Hepatocyte (in vitro differentiated cells): ENCODE measurements around the gene KHK. TPM values are rescaled to one million over a fixed set of nuclear protein-coding genes. Genes with fewer than 3 reads are reported as not detected.

ENCODE experiments used
- DNase-seq: peaks from one replicate; pipeline ENCODE4 v3.0.0-alpha.2; 2016; ENCODE audit warnings: low spot score
- H2AFZ ChIP-seq: fragments of 200-600 bp; sonication (generic); 2 replicates; pipeline ENCODE4 v1.6.0; 2016; ENCODE audit warnings: antibody characterized with exemption, mild to moderate bottlenecking
- H3K27ac ChIP-seq: fragments of 200-600 bp; sonication (generic); 2 replicates; pipeline ENCODE4 v1.5.1; 2016; ENCODE audit warnings: mild to moderate bottlenecking
- H3K27me3 ChIP-seq: fragments of 200-600 bp; sonication (generic); 2 replicates; pipeline ENCODE4 v1.6.1; 2016
- H3K36me3 ChIP-seq: fragments of 200-600 bp; sonication (generic); replicated peaks from 2 replicates; pipeline ENCODE4 v1.5.1; 2016; ENCODE audit warnings: low read depth; ENCODE audit not compliant: insufficient read depth
- H3K4me1 ChIP-seq: fragments of 200-600 bp; sonication (generic); 2 replicates; pipeline ENCODE4 v1.5.1; 2016; ENCODE audit warnings: mild to moderate bottlenecking, moderate library complexity; ENCODE audit not compliant: insufficient read depth
- H3K4me2 ChIP-seq: fragments of 200-600 bp; sonication (generic); 2 replicates; pipeline ENCODE4 v1.6.0; 2016
- H3K4me3 ChIP-seq: fragments of 200-600 bp; sonication (generic); 2 replicates; pipeline ENCODE4 v1.5.1; 2016; ENCODE audit warnings: mild to moderate bottlenecking
- H3K79me2 ChIP-seq: fragments of 200-600 bp; sonication (generic); 2 replicates; pipeline ENCODE4 v1.6.0; 2017; ENCODE audit warnings: mild to moderate bottlenecking
- H3K9me2 ChIP-seq: fragments of 200-600 bp; sonication (generic); replicated peaks from 2 replicates; pipeline ENCODE4 v1.6.0; 2017; ENCODE audit warnings: mild to moderate bottlenecking; ENCODE audit not compliant: insufficient read depth
- H3K9me3 ChIP-seq: fragments of 200-600 bp; sonication (generic); 2 replicates; pipeline ENCODE4 v1.5.1; 2016; ENCODE audit warnings: low read depth, mild to moderate bottlenecking
- H4K20me1 ChIP-seq: fragments of 200-600 bp; sonication (generic); 2 replicates; pipeline ENCODE4 v1.6.0; 2016; ENCODE audit warnings: mild to moderate bottlenecking; ENCODE audit not compliant: insufficient read depth, poor library complexity, severe bottlenecking
- CTCF ChIP-seq: fragments of 200-600 bp; sonication (generic); IDR thresholded peaks from 2 replicates; pipeline ENCODE4 v1.5.1; 2016; ENCODE audit warnings: antibody characterized with exemption, mild to moderate bottlenecking; ENCODE audit not compliant: poor library complexity
- EZH2 ChIP-seq: fragments of 200-600 bp; sonication (generic); IDR thresholded peaks from 2 replicates; pipeline ENCODE4 v1.6.1; 2016; ENCODE audit warnings: antibody characterized with exemption, mild to moderate bottlenecking, borderline replicate concordance
- EZH2phosphoT487 ChIP-seq: fragments of 200-600 bp; sonication (generic); IDR thresholded peaks from one replicate; pipeline ENCODE4 v1.6.1; 2018; ENCODE audit warnings: antibody characterized with exemption, mild to moderate bottlenecking, low read depth, moderate library complexity; ENCODE audit not compliant: unreplicated experiment, severe bottlenecking
- WGBS: methylation state at CpG from one replicate; pipeline ENCODE4 v1.1.6; 2016; ENCODE audit warnings: low lambda C conversion rate; ENCODE audit errors: missing lambda C conversion rate; 5-methylcytosine and 5-hydroxymethylcytosine counted together
- polyA plus RNA-seq: library from polyadenylated mRNA; unstranded; fragments of >200 nt; fragmentation: Nextera tagmentation; extraction: Ambion mirVana; gene quantifications from 2 replicates; pipeline ENCODE4 v1.2.1, GENCODE V29; 2016
- total RNA-seq: library from RNA; depleted of rRNA; stranded (reverse); fragments of >200 nt; gene quantifications from 2 replicates; pipeline ENCODE4 v1.2.3, GENCODE V29; 2014

The KHK gene
- total and polyA plus RNA-seq, 2 experiments from 2014 or later, result 28.7 to 73.1 TPM

DNA sequence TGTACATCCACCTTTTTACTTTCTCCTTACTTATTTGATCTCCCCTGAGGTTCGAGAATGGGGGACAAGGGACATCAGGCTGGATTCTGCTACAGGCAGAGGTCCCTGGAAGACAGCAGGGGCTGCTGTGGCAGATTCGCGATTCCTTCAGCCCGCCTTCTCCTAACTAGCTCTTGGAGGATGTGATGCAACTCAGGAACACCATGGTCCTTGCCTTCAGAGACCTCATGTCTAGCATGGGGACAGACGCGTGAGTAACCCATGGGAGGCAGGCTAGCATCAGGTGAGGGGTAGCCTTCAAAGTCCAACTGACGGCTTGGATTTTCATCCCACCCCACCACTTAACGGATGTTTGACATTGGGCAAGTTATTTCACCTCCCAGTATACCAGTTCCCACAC is 61.4 kb downstream of the KHK start:
- no peaks in the 10 kb centered on the region for H4K20me1 ChIP-seq
- H3K36me3 ChIP-seq, result no peaks in the 10 kb centered on the region
- no peaks in the 10 kb centered on the region for H3K27me3 ChIP-seq
- TF ChIP-seq EZH2 (no peak), EZH2phosphoT487 (no peak), CTCF (no peak)
- no peak for DNase-seq
- no peak overlapping the region for H3K4me2 ChIP-seq
- H3K4me3 ChIP-seq, result no peak overlapping the region
- no peaks in the 10 kb centered on the region for H3K9me2 ChIP-seq
- no peaks in the 10 kb centered on the region for H3K4me1 ChIP-seq
- WGBS, result 93% methylated on average over 8 of the region's 8 CpGs
- H3K79me2 ChIP-seq, result no peaks in the 10 kb centered on the region
- no peak overlapping the region for H3K27ac ChIP-seq
- H3K9me3 ChIP-seq, result no peaks in the 10 kb centered on the region
- H2AFZ ChIP-seq, result no peak overlapping the region

DNA sequence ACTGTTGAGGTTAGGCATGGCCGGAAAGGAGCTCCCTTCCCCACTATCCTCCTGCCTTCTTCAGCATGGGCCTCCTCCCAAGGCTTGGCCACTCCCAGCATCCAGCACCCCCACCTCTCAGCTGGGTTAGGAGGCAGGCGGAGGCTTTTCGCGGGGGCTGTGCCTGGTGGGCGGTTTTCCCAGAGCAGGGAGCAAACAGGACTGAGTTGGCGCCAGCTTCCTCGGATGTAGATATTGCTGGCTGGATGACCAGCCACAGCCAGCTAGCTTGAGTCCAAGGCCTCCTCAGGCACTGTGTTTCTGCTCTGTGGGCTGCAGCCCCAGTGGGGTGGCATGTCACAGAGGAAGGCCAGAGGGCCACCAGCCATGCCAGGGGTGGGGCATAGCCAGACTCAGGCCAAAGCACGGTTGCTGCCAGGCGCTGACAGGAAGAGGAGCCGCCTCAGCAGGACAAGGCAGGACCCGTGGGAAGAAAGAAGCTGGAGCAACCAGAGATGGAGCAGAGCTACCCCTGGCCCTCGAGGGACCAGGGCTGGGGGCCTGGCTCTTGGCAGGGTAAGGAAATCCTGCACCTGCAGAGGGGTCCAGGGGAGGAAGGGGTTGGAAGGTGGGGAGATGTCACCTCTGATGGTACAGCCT is 62.3 kb downstream of the KHK start, which contains the start of gene TCF23:
Gene TCF23 (plus strand): TSS at position 204 of the 639 bp plus-strand sequence. CDS start 130 bp downstream, at position 334.
- Histone ChIP-seq H3K27me3 (no peaks in the 10 kb centered on the region), H3K79me2 (no peaks in the 10 kb centered on the region), H3K27ac (no peak within 1 kb of the TSS), H3K4me2 (no peak within 1 kb of the TSS), H4K20me1 (no peaks in the 10 kb centered on the region), H3K4me1 (no peaks in the 10 kb centered on the region), H3K9me3 (no peaks in the 10 kb centered on the region), H2AFZ (no peak within 1 kb of the TSS), H3K4me3 (no peak within 1 kb of the TSS), H3K36me3 (no peaks in the 10 kb centered on the region), H3K9me2 (no peaks in the 10 kb centered on the region)
- WGBS, result 84% methylated on average over 12 of the region's 12 CpGs
- TF ChIP-seq CTCF (no peak), EZH2 (no peak), EZH2phosphoT487 (no peak)
- no peak for DNase-seq

- Histone ChIP-seq H3K4me1 (no peaks in the 10 kb centered on the region), H3K27me3 (no peaks in the 10 kb centered on the region), H3K27ac (no peak overlapping the region), H3K4me2 (no peak overlapping the region), H3K79me2 (no peaks in the 10 kb centered on the region), H3K36me3 (no peaks in the 10 kb centered on the region), H3K4me3 (no peak overlapping the region), H3K9me3 (no peaks in the 10 kb centered on the region), H2AFZ (no peak overlapping the region), H4K20me1 (no peaks in the 10 kb centered on the region), H3K9me2 (no peaks in the 10 kb centered on the region)
- no peak for DNase-seq
- TF ChIP-seq CTCF (no peak), EZH2 (no peak), EZH2phosphoT487 (no peak)
- 92% methylated on average over 29 of the region's 29 CpGs for WGBS
Observed at GRCh38 chr2:27149570-27150405, 63.2 kb downstream of the KHK start.

Other genes with a start within 250 kb of the KHK start
- 0.48 and 0.63 TPM in 2 replicates for gene DPYSL5, start 238.6 kb upstream of the KHK start, total RNA-seq
- 0.21 and 0.99 TPM in 2 replicates for gene DPYSL5, start 238.6 kb upstream of the KHK start, polyA plus RNA-seq
- gene MAPRE3, start 116.1 kb upstream of the KHK start, total RNA-seq, result 8.0 and 8.6 TPM in 2 replicates
- gene MAPRE3, start 116.1 kb upstream of the KHK start, polyA plus RNA-seq, result 23.6 and 29.2 TPM in 2 replicates
- 40.2 and 50.4 TPM in 2 replicates for gene TMEM214, start 53.8 kb upstream of the KHK start, total RNA-seq
- 75.9 and 100 TPM in 2 replicates for gene TMEM214, start 53.8 kb upstream of the KHK start, polyA plus RNA-seq
- 12.9 and 13.8 TPM in 2 replicates for gene AGBL5, start 35.1 kb upstream of the KHK start, total RNA-seq
- 20.2 and 24.9 TPM in 2 replicates for gene AGBL5, start 35.1 kb upstream of the KHK start, polyA plus RNA-seq
- 364 and 380 TPM in 2 replicates for gene OST4, start 15.1 kb upstream of the KHK start, total RNA-seq
- 839 and 872 TPM in 2 replicates for gene OST4, start 15.1 kb upstream of the KHK start, polyA plus RNA-seq
- gene EMILIN1, start 8.2 kb upstream of the KHK start, total RNA-seq, result 59.6 and 80.8 TPM in 2 replicates
- gene EMILIN1, start 8.2 kb upstream of the KHK start, polyA plus RNA-seq, result 109 and 128 TPM in 2 replicates
- gene CGREF1, start 32.4 kb downstream of the KHK start, total RNA-seq, result 0.28 and 2.5 TPM in 2 replicates
- gene CGREF1, start 32.4 kb downstream of the KHK start, polyA plus RNA-seq, result 1.8 and 2.2 TPM in 2 replicates
- gene ABHD1, start 37.0 kb downstream of the KHK start, total RNA-seq, result 0.03 TPM in 1 of 2 replicates, not detected in the other
- gene ABHD1, start 37.0 kb downstream of the KHK start, polyA plus RNA-seq, result 0.58 and 1.1 TPM in 2 replicates
- 69.2 and 69.6 TPM in 2 replicates for gene PREB, start 47.9 kb downstream of the KHK start, total RNA-seq
- 71.7 and 90.3 TPM in 2 replicates for gene PREB, start 47.9 kb downstream of the KHK start, polyA plus RNA-seq
- gene PRR30, start 52.6 kb downstream of the KHK start, total RNA-seq, result not detected in 2 replicates
- not detected in 2 replicates for gene PRR30, start 52.6 kb downstream of the KHK start, polyA plus RNA-seq
- gene TCF23, start 62.2 kb downstream of the KHK start, total RNA-seq, result not detected in 2 replicates
- not detected in 2 replicates for gene TCF23, start 62.2 kb downstream of the KHK start, polyA plus RNA-seq
- 161 and 173 TPM in 2 replicates for gene ATRAID, start 125.3 kb downstream of the KHK start, total RNA-seq
- gene ATRAID, start 125.3 kb downstream of the KHK start, polyA plus RNA-seq, result 259 and 281 TPM in 2 replicates
- gene SLC5A6, start 125.5 kb downstream of the KHK start, total RNA-seq, result 65.8 and 72.3 TPM in 2 replicates
- 58.9 and 66.6 TPM in 2 replicates for gene SLC5A6, start 125.5 kb downstream of the KHK start, polyA plus RNA-seq
- gene CAD, start 130.6 kb downstream of the KHK start, total RNA-seq, result 13.2 and 16.6 TPM in 2 replicates
- gene CAD, start 130.6 kb downstream of the KHK start, polyA plus RNA-seq, result 20.7 TPM in 2 replicates
- gene SLC30A3, start 176.3 kb downstream of the KHK start, total RNA-seq, result 0.20 TPM in 1 of 2 replicates, not detected in the other
- gene SLC30A3, start 176.3 kb downstream of the KHK start, polyA plus RNA-seq, result not detected in 2 replicates
- gene DNAJC5G, start 188.7 kb downstream of the KHK start, total RNA-seq, result not detected in 2 replicates
- gene DNAJC5G, start 188.7 kb downstream of the KHK start, polyA plus RNA-seq, result not detected in 2 replicates
- not detected in 2 replicates for gene TRIM54, start 195.7 kb downstream of the KHK start, total RNA-seq
- not detected in 2 replicates for gene TRIM54, start 195.7 kb downstream of the KHK start, polyA plus RNA-seq
- gene UCN, start 221.7 kb downstream of the KHK start, total RNA-seq, result 1.4 and 2.9 TPM in 2 replicates
- gene UCN, start 221.7 kb downstream of the KHK start, polyA plus RNA-seq, result 1.0 and 2.6 TPM in 2 replicates
- gene MPV17, start 236.3 kb downstream of the KHK start, total RNA-seq, result 71.4 and 96.8 TPM in 2 replicates
- 111 and 131 TPM in 2 replicates for gene MPV17, start 236.3 kb downstream of the KHK start, polyA plus RNA-seq